GM19397 (cell line): ENCODE results near the gene AHI1.
A peak's percentile ranks its signal among the peaks of the same experiment; 100 is the strongest.

Experiments
- ATAC-seq: cut with Tn5 transposase; IDR thresholded peaks from one replicate; pipeline ENCODE4 v1.9.1; 2021; ENCODE audit warnings: mild to moderate bottlenecking, moderate library complexity; ENCODE audit not compliant: unreplicated experiment

The AHI1 gene

DNA sequence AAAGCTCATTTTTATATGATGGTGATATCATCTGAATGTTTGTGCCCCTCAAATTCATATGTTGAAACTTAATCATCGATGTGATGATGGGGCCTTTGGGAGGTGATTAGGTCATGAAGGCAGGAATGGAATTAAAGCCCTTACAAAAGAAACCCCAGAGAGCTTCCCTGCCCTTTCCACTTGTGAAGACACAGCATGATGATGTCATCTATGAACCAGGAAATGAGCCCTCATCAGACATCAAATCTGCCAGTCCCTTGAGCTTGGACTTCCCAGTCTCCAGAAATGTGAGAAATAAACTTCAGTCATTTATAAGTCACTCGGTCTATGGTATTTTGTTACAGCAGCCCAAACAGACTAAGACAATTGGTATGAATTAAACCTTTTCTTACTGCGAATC, 163.4 kb downstream of the AHI1 start:
- no peak for ATAC-seq

DNA sequence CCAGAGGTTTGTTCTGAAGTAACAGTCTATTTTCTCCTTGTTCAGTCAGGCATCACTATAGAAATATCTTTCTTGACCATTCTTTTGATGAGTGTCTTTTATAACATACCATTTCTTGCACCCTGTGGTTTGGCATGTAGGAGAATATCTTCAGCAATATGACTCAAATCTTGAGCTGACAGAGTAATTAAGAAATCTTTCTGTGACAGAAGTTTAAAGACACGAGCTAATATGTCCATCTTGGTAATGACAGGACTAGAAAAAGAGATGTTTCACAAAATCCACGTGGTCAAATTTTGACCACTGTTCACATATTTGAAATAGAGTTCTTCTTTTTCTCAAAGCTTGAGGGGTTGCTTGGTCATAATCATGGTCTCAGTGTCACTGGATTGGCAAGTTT, 166.5 kb downstream of the AHI1 start:
- no peak for ATAC-seq

DNA sequence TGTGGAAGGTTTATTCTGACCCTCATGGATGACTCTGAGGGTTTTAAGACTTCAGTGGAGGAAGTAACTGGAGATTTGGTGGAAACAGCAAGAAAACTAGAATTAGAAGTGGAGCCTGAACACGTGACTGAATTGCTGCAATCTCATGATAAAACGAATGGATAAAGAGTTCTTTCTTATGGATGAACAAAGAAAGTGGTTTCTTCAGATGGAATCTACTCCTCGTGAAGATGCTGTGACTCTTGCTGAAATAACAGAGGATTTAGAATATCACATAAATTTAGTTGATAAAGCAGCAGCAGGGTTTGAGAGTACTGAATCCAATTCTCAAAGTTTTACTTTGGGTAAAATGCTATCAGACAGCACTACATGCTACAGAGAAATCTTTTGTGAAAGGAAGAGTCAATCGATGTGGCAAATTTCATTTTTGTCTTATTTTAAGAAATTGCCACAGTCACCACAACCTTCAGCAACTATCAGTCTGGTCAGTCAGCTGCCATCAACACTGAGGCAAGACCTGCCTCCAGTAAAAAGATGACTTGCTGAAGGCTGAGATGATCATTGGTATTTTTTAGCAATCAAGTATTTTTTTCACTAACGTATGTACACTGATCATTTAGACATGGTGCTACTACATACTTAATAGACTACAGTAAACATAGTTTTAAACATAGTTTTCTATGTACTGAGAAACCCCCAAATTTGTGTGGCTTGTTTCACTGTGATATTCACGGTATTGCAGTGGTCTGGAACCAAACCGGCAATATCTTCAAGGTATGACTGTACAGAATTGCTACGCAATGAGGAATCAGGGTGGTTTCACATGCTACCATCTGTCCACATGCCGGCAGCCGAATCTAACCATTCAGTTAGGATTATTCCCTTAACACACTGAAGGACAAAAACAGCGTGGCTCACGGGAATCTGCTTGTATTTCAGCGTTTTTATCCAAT, 167.4 kb downstream of the AHI1 start:
- ATAC-seq = peak; percentile 92

DNA sequence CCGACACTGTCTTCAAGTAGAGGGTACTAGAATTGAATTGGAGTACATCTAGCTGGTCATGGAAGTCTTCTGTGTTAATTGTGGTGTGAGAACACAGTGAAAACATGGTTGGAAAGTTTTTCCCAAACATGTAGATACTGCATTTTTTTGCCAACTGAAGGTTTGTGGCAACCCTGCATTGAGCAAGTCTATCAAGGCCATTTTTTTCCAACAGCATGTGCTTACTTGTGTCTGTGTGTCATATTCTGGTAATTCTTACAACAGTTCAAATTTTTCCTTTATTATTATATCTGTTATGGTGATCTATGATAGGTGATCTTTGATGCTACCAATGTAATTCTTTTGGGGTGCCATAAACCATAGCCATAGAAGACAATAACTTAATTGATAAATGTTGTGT, 169.4 kb downstream of the AHI1 start:
- no peak for ATAC-seq

DNA sequence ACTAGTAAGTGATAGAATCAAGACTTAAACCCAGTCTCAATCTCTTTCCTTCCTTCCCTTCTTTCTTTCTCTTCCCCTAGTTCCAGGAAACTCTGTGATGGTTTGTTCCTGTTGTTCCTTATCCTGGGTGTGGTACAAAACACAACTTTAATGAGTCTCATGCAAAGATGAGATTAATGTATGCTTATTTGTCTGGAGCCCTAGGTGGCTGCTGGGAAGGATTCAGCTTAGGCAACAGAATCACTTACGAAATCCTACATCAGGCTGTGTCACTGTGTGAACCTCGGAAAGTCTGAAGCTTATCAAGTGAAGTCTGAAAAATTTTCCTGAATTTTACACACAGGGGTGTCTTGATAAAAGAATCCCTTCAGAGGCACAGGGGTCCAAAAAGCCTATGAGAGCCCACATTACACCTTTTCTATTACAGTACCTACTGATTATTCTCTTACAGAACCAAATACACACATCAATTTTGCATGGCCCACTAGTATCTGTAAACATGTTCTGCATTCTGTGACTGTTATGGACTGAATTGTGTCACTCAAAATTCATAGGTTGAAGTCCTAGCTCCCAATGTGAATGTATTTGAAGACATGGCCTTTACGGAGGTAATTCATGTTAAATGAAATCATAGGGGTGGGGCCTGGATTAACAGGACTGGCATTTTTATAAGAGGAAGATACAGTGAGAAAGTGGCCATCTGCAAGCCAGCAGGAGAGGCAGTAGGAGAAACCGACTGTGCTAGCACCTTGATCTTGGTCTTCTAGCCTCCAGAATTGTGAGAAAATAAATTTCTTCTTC, 171.7 kb downstream of the AHI1 start:
- no peak for ATAC-seq

DNA sequence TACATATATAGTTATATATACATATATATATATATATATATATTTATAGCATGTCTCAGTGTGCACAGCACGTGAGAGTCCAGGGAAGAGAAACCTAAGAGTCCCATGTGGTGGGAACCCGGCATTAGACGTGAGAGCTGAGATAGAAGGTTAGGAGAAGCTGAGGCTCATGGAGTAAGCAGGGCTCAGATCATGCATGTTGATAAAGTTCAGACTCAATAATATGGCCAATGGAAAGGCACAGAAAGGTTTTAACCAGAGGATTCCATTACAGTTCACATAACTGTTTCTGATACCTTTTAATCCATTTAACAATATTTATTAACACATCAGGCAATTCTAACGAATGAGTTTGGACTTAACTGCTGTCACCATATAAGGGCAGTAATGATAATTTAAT, 173.0 kb downstream of the AHI1 start:
- no peak for ATAC-seq

DNA sequence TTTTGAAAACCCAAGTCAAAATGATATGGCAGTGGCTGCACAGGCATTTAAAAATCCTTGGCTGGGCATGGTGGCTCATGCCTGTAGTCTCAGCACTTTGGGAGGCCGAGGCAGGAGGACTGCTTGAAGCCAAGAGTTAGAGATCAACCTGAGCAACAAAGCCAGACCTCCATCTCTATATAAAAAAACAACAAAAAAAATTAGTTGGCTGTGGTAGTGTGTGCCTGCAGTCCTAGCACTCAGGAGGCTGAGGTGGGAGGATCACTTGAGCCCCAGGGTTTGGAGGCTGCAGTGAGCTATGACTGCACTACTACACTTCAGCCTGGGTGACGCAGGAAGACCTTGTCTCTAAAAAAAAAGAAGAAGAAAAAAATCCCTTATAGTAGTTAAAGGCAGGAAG, 173.6 kb downstream of the AHI1 start:
- no peak for ATAC-seq

DNA sequence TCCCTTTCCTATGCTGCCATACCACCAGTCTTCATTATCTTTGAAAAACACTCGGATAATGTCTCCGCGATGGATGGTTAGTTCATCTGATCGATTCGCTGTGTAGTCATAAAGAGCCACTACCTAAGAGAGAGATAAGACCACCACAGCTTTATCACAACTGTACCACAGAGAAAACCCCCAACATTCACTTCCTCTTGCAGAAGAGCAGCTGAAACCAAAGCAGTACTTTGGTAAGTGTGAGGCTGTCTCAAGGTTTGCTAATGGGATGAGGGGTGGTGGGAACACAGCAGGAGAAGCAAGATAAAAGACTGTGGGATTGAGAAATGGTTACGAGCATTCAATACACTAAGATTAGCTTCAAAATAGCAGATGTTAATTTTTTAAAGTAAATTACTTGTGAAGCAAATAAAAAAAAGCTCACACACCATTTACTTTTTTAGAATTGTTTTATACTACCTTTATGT, 174.3 kb downstream of the AHI1 start:
- peak; percentile 91 for ATAC-seq

DNA sequence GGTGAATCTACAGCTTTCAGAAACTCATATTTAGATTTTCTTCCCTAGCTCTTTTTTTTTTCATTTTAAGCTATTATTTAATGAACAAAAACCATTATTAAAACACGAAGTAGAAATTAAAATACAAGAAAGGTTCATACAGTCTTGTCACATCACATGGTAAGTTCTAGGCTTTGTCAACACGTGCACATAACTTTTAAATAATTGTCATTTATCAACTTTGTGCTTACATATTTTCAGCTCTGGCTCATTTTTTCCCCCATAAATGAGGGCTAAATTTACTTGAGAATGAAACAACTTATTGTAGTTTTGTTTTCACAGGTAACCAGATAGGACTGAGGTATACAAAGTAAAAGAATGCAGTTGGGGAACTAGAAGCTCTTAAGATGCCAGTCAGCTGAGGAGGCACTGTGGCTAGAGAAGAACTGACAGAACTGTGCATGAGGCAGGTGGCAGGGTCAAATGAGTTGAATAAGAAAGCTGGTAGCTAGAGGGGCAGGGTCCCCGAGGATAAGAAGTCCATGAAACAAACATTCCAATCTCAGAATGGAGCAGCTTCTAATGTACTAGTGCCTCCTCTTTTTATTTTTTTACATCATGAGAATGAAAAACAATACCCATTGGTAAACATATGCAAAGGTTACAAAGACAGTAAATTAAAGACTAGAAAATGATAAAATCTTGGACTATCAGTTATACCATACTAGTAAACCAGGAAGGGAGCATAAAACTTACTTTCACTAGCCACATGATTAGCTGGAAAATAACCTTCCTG, 174.9 kb downstream of the AHI1 start:
- peak; percentile 65 for ATAC-seq

DNA sequence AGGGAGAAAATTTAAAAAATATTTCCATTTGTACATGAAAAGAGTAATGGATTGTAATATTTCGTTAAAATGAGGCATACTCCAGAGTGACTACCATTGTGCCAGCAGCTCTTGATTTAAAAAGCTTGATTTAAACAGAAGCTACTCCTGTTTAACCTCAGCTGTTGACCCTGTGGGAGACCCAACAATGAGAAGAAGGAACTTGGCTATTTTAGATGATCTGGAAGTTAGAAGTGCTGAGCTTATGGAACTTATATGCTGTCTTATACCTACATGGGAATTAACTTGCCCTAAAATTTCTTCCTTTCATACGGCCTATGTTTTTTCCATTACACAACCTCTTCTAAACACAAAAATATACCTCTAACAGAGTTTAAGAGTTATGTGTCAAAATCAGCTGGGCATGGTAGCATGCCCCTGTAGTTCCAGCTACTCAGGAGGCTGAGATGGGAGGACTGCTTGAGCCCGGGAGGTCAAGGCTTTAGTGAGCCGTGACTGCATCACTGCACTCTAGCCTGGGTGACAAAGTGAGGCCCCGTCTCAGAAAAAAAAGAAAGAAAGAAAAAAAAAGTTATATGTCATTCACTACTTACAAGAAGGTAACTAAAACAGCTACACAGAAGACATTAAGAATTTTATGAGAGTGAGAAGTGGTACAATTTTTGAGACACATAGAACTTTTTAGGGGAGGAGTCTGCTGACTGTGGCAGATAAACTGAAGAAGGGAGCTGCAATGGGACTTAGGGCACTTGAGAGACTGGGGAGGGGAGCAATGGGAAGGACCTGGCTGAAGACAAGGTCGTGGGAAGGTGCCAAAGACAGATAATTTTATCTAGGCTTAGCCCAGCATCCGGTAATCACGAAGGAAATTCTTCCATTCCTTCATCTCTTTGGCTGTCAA, 176.6 kb downstream of the AHI1 start:
- ATAC-seq = no peak

DNA sequence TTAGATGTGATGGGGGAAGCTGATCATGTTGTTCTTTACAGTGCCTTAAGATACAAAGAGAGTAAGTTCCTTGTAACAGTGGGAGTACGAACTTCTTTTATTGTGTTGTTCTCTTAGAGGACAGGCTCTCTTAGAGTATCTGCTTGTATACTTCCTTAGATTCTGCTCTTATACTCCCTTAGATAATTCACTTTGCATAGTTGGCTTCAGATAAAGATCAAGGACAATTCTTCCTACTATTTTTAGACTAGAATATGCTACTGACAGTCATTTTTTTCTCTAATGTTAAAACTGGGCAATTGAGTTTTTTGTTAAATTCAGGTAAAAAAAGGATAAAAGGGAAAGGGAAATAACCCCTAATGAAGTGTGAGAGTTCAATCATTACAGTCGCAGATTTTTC, 177.7 kb downstream of the AHI1 start:
- no peak for ATAC-seq

DNA sequence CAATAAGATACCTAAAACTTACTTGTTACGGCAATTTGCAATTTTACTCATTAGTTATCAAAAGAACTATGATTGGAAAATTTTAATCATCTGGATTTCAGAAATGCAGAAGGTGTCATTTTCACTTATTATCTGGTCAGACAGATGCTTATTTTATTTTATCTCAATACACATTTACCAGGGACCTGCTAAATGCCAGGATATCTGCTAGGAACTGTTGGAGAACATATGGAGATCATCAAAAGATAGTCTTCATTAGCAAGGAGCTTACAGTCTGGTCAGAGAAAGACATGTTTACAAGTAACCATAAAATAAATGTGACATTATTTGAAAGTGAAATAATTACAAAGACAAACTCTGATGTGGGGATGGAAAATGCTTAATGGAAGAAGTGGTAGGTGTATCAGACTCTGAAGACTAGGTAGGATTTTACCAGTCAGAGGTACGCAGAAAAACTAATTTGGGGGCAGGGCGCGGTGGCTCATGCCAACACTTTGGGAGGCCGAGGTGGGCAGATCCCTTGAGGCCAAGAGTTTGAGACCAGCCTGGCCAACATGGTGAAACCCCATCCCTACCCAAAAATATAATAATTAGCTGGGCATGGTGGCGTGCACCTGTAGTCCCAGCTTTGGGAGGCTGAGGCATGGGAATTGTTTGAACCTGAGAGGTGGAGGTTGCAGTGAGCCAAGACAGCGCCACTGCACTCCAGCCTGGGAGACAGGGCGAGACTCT, 178.6 kb downstream of the AHI1 start:
- no peak for ATAC-seq

DNA sequence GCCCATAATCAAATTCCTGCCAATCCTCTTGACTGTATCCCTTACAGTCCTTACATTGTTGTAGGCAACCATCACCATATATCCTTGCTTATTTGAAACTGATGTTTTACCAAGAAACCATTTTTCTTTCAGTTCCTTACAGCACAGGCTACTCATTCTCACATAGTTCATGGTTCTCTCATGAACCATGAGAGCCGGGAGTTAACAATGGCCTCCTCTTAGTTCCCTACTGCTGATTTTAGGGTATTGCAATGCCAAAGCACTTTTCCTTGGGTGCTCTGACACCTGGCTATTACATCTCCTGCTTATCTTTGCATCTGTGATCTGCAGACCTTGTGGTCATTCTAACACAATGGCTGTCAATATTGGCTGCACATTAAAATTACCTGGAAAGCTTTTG, 183.0 kb downstream of the AHI1 start:
- ATAC-seq = no peak

DNA sequence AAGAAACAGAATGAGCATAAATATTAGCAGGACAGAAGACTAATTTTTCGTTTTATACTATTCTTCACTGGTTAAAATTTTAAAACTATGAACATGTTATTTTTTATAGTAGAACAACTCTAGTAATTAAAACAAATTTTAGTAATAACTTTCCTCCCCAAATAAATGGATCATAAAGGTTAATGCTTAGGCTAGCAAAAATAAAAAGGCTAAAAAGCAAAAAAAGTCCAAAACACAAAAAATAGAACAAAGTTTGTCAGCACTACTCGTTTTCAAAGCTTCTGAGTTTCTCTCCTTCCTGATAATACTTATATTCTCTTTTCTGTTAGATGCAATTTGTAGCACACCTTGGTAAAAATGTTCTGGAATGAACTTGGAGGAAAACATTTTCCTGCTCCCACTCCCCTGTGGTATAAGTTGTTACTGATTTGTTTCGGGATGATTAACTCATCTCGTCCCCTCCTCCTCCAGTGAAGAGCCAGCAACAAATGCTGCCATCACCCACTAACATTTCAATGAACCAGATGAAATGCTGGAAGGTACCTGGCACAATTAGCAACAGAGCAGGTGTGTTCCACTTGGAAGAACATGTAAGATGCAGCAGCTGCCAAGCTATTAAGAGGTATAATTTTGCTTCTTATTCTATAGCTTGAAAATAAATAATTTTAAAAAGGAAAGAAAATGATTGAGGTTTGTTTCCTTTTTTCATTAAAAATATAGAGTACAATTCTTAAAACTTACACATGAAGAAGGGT, 185.9 kb downstream of the AHI1 start:
- no peak for ATAC-seq

DNA sequence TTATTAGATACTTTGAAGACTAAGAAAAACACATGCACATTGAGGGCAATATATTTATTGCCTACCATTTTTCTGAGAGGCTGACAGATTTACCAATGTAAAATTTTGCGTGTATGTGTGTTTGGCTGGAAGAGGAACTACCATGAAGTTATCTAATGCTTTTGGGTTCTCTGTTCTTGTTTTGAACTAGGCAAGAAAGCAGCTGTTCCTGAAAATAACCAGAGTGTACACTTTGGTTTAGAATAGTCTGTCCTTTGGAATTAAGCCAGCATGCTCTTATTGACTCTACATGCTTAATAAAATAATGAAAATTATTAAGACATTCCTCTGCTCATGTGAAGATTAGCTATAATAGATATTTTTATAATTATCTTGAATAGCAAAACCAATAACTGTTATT, 187.2 kb downstream of the AHI1 start:
- ATAC-seq = no peak

DNA sequence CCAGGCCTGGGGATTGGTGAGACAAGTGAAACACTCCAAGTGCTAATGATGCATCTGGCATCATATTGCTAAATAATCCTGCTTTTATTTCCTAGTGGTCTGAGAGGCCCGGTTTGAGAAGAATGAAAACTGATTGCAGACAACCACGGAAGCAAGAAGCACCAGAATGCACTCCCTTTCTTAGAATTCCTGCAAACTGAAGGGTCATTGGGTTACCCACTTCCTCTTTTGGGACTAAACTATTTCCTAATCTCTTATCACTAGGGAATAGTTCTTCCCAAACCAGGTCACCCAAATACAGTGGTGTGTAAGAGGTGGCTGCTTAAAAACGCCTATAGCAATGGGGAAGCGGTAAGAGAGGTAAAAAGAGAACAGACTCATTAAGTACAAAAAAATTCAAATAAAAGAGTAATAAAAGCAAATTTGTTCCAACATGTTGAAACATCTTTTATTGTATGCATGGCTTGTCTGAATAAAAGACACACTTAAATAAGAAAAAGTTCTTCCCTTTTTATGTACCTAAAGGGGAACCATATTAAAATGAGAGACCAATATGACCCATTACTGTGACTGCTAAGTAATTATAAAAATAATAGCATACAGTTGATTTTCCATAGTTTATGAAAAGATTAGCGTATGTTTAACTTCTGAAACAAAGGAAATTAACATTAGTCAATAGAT, 190.7 kb downstream of the AHI1 start:
- no peak for ATAC-seq

DNA sequence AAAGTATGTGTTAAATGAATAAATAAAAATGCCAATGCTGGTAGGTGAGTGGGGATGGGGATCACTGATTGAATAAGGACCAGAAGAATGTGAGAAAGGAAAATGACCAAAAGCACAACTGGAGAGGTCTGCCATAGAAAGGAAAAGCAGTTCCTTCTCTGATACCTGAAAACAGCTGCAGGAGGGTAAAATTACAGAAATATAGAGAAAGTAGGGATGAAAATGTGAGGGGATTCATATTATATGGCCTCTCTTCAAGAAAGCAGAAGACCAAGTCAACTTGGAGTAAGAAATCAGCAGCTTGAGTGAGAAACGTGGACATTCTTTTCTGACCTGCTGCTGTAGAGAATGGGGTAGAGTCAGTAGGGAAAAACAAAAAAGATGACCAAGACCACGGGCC, 191.4 kb downstream of the AHI1 start:
- no peak for ATAC-seq

DNA sequence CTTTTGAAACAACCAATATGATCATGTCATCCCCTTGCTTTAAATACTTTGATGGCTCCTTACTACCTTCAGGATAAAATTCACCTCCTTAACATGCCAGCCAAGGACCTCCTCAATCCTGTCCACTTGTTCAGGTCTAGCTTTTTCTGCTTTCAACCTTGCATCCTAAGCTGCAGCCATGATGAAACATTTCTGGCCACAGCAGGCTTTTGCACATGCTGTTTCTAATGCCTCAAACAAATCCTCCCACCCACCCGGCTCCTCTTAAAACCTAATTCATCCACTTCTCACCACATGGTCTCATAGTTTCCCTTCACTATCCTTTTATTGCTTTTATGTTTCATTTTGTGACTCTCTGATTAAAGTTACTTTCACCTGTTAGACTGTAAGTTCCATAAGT, 191.9 kb downstream of the AHI1 start:
- no peak for ATAC-seq
